Pulmonary artery endothelial cell (primary cell): ENCODE results near the gene PGAM5. TPM values are rescaled to one million over a fixed set of nuclear protein-coding genes. Genes with fewer than 3 reads are reported as not detected.
A peak's percentile ranks its signal among the peaks of the same experiment; 100 is the strongest.
"Not testable (repeated sequence)": the region's sequence is repeated elsewhere in the genome, so short reads cannot be mapped to it uniquely, and the experiment has no call there.

Experiments
- DNase-seq: peaks from one replicate; pipeline ENCODE4 v3.0.0-alpha.2; 2011; ENCODE audit warnings: low read depth, low spot score
- total RNA-seq: library from RNA; depleted of rRNA; stranded (reverse); fragments of >200 nt; gene quantifications from 2 replicates; pipeline ENCODE4 v1.2.3, GENCODE V29; 2014

Gene PGAM5
- total RNA-seq, 1 donor from 2014 or later = 89.2 TPM

DNA sequence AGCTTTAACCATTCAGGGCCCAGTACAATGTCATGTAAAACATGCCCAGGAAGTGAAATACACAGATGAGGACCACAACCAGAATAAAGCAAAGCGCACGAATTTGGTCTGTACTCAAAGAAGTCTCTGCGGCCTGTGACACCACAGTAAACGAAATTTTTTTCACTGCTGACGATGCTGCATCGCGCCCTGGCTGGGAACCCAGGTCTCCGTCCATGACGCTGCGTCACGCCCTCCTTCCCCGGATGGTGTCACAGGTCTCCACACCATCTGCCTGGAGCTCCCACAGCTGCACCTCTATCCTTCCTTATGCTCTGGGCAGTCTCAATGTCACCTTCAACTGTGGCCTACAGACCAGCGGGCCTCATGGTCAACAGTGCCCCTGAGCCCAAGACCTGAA lies 33.2 kb downstream of the PGAM5 start:
- no peak for DNase-seq

DNA sequence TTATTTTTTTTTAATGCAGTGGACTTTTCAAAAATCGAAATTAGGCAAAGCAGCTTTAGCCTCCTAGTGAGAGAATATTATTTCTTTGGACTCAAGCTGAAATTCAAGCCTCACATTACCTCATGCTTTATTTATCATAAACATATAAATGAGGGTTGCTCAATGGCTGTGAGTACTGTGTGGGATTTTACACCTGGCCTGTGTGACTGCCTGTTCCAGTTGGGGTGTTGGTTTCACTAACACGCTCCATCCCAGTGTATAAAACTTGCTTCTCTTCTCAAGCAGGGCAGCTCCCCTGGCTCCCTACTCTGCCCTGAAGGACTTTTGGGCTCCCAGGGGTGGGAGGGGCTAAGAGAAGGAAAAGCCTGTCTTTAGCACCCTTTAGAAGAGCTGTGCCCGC lies 36.0 kb downstream of the PGAM5 start:
- no peak for DNase-seq

GRCh38 chr12:132747395-132747794 lies 36.8 kb downstream of the PGAM5 start:
- no peak for DNase-seq

DNA sequence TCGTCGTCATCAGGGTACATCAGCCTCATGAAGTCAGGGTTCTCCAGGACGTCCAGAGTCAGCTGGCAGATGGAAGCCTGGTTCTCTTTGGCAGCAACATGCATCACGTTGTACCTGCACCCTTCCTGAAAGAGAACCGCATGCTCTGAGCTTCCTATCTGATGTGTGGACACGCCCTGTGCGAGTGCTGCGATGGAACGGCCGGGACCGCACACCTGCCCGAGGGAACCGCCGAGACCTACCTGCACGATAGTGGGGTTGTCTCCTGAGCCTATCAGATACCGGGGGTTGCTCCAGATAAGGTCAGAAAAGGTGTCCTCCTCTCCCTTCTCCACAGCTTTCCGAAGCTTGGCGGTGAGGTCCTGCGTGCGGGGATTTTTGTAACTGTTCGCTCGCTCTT lies 37.3 kb downstream of the PGAM5 start:
- no peak for DNase-seq

DNA sequence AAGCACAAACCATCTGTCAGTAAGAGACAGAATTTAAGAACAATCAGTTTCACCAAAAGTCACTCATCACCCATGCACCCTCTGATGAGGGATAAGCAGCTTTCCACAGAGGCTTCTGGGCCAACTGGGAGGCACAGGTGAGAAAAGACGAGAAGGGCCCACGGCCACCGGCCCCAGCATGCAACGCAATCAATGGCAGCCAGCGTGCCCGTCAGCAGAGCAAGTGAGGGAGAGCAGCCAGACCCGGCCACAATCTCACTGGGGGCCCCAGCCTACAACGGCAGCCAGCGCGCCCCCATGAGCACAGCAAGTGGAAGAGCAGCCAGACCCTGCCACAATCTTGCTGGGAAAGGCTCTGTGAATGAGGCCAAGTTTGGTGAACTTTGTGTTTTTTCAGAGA lies 37.7 kb downstream of the PGAM5 start:
- DNase-seq = no peak

- DNase-seq = not testable (repeated sequence)
Observed at GRCh38 chr12:132753670-132754069, 43.0 kb downstream of the PGAM5 start.

DNA sequence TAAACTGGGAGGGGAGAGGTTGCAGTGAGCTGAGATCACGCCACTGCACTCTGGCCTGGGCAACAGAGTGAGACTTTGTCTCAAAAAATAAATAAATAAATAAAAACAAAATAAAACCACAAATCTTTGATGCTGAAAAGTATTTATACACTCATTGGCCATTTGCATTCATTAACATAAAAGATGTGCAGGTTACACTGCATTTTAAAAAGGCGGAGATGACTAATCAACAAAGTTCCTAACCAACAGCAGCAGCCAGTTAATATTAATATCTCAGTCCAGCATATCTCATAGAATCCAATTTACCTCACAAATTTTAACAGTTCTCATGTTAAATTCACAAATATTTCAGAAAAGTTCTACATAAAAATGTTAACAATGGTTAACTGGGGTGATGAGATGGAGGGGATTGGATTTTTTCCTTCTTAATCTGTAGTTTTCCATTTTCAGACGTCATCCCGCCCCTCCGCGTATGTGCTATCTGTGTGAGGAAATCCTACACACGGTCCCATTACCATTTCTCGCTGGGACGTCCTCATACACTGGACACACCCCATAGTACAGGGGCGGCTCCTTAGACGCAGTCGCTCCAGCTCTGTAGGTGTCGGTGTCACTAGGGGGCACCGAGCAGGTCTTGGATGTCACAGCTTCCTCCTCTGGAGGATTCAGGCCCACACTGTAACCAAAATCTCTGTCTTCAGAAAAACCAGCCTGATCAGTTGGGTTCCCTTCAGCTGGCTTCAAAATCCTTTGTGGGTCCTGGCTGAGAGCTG lies 43.7 kb downstream of the PGAM5 start:
- DNase-seq = no peak

DNA sequence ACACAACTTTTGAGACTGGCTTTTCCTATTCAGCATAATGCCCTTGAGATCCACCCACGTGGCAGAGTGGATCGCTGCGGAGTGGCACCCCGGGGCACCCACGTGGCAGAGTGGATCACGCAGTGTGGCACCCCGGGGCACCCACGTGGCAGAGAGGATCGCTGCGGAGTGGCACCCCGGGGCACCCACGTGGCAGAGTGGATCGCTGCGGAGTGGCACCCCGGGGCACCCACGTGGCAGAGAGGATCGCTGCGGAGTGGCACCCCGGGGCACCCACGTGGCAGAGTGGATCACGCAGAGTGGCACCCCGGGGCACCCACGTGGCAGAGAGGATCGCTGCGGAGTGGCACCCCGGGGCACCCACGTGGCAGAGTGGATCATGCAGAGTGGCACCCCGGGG lies 48.2 kb downstream of the PGAM5 start:
- not testable (repeated sequence) for DNase-seq

GRCh38 chr12:132759359-132759758 lies 48.7 kb downstream of the PGAM5 start:
- DNase-seq = no peak

GRCh38 chr12:132761032-132761920 lies 50.6 kb downstream of the PGAM5 start, which contains the start of gene ANKLE2:
Gene ANKLE2 (minus strand): TSS chr12:132761832. CDS start chr12:132761798, 34 bp downstream.
- no peak for DNase-seq

DNA sequence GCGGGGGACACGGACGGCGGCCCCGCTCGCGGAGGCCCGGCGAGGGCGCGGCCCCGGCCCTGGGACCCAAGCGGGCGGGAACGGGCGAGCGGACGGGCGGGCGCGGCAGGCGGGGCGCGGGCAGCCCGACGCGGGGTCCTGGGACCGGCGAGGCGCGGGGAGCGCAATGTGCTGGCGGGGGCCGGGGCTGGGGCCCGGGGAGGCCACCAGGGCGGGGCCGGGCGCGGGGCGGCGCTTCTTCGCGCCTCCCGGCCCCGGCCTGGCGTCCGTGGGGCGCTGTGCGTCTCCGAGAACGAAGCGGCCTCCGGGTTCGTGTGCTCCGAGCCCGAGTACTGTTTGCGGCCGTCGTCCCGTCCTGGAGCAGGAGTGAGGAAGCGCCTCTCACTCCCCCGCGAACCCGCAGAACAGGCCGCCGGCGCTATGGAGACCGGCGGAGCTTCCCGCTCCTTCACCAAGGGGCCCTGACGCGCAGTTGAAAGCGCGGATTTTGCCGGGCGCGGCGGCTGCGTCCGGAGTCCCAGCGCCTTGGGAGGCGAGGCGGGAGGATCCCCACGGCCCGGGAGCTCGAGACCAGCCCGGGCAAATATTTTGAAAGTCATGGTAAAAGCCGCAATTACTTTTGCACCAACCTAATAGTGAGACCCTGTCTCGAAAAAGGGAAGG lies 51.4 kb downstream of the PGAM5 start:
- DNase-seq = peak; percentile 57

GRCh38 chr12:132764231-132764630 lies 53.6 kb downstream of the PGAM5 start:
- DNase-seq = no peak

- DNase-seq = no peak
Observed at GRCh38 chr12:132765361-132765760, 54.7 kb downstream of the PGAM5 start.

- no peak for DNase-seq
Observed at GRCh38 chr12:132766380-132767085, 55.9 kb downstream of the PGAM5 start.

DNA sequence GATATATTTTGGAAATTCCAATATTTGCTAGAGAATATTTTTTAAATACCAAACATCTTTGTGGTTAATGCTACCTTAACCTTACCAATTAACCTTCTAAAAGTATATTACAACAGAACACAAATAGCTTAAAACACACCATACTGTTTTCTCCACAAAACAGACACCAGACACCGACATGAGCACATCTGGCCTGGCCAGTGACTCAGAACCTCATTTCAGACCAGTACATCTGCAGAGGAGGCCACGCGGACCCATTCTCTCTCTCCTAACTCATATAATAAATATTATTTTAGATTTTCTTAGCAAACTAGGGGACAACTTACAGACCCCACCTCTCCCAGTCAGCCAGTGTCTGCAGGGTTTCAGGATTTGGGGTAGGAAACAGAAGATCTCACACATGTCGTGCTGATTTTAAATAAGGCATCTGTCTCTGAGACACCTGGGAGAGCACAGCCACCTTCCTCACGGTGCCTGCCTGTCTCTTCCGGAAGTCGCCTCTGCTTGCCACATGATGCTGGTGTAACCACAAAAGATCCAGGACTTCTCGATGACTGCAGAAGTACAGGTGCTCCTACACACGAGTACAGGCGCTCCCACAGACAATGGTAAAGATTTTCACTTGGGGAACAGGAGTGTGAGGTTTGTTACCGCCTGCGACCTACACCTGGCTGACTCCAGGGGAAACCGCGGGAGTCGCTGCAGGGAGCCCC lies 60.6 kb downstream of the PGAM5 start:
- DNase-seq = no peak

Other genes with a start within 250 kb of the PGAM5 start
- gene FBRSL1, start 220.7 kb upstream of the PGAM5 start, total RNA-seq = 4.4 and 5.9 TPM in 2 replicates
- 0.14 TPM in 1 of 2 replicates, not detected in the other for gene LRCOL1, start 100.3 kb upstream of the PGAM5 start, total RNA-seq
- gene P2RX2, start 92.1 kb upstream of the PGAM5 start, total RNA-seq = not detected in 2 replicates
- 27.6 and 40.9 TPM in 2 replicates for gene POLE, start 23.5 kb upstream of the PGAM5 start, total RNA-seq
- gene PXMP2, start 23.3 kb upstream of the PGAM5 start, total RNA-seq = 16.7 and 19.0 TPM in 2 replicates
- gene ANKLE2, start 51.0 kb downstream of the PGAM5 start, total RNA-seq = 45.3 and 78.0 TPM in 2 replicates
- 102 and 140 TPM in 2 replicates for gene GOLGA3, start 118.0 kb downstream of the PGAM5 start, total RNA-seq
- 45.0 and 50.2 TPM in 2 replicates for gene CHFR, start 176.8 kb downstream of the PGAM5 start, total RNA-seq
- gene ZNF605, start 245.5 kb downstream of the PGAM5 start, total RNA-seq = 4.7 and 6.3 TPM in 2 replicates